ENCODE data around the gene COL9A2.

The COL9A2 gene

GRCh38 chr1:40317394-40318074, 448 bp upstream of the COL9A2 start:
- no peak for DNase-seq

GRCh38 chr1:40315795-40316594, 1.1 kb downstream of the COL9A2 start:
- DNase-seq = no peak

GRCh38 chr1:40315239-40315794, 1.8 kb downstream of the COL9A2 start:
- peak; percentile 93 for DNase-seq

GRCh38 chr1:40314721-40315238, 2.3 kb downstream of the COL9A2 start:
- peak; percentile 66 for DNase-seq

- DNase-seq = no peak
Measured at GRCh38 chr1:40313958-40314720, 2.9 kb downstream of the COL9A2 start.

GRCh38 chr1:40313329-40313957, 3.6 kb downstream of the COL9A2 start:
- no peak for DNase-seq

GRCh38 chr1:40312238-40313205, 4.6 kb downstream of the COL9A2 start:
- DNase-seq = no peak

- no peak for DNase-seq
Measured at GRCh38 chr1:40311692-40312091, 5.4 kb downstream of the COL9A2 start.

GRCh38 chr1:40310983-40311642, 6.0 kb downstream of the COL9A2 start:
- DNase-seq = no peak

GRCh38 chr1:40310129-40310461, 7.0 kb downstream of the COL9A2 start:
- DNase-seq = no peak

GRCh38 chr1:40309374-40310128, 7.5 kb downstream of the COL9A2 start:
- no peak for DNase-seq

GRCh38 chr1:40308036-40308727, 8.9 kb downstream of the COL9A2 start:
- DNase-seq = peak; percentile 60

GRCh38 chr1:40307186-40307585, 9.9 kb downstream of the COL9A2 start:
- DNase-seq = no peak

- no peak for DNase-seq
Measured at GRCh38 chr1:40306296-40306695, 10.8 kb downstream of the COL9A2 start.

- DNase-seq = no peak
Measured at GRCh38 chr1:40305871-40306270, 11.2 kb downstream of the COL9A2 start.

- DNase-seq = no peak
Measured at GRCh38 chr1:40305451-40305850, 11.6 kb downstream of the COL9A2 start.

GRCh38 chr1:40303790-40304189, 13.3 kb downstream of the COL9A2 start:
- DNase-seq = no peak

- no peak for DNase-seq
Measured at GRCh38 chr1:40303051-40303771, 13.9 kb downstream of the COL9A2 start.

GRCh38 chr1:40302475-40302874, 14.6 kb downstream of the COL9A2 start:
- no peak for DNase-seq
